GM18502 (cell line): ENCODE results near the gene ARHGAP23.
"Not testable (repeated sequence)": the region's sequence is repeated elsewhere in the genome, so short reads cannot be mapped to it uniquely, and the experiment has no call there.

ENCODE experiments used
- ATAC-seq: cut with Tn5 transposase; IDR thresholded peaks from one replicate; pipeline ENCODE4 v1.9.1; 2021; ENCODE audit warnings: mild to moderate bottlenecking; ENCODE audit not compliant: unreplicated experiment, poor library complexity

Gene ARHGAP23

GRCh38 chr17:38421871-38422827 is 6.1 kb upstream of the ARHGAP23 start:
- ATAC-seq = no peak

- ATAC-seq = no peak
These were observed 3.8 kb upstream of the ARHGAP23 start for GRCh38 chr17:38424297-38424972.

- ATAC-seq = no peak
These were observed 3.2 kb upstream of the ARHGAP23 start for GRCh38 chr17:38425031-38425430.

GRCh38 chr17:38425744-38426143 is 2.5 kb upstream of the ARHGAP23 start:
- no peak for ATAC-seq

- ATAC-seq = no peak
These were observed 1.8 kb upstream of the ARHGAP23 start for GRCh38 chr17:38426441-38426840.

- ATAC-seq = no peak
These were observed 909 bp upstream of the ARHGAP23 start for GRCh38 chr17:38427160-38427949.

GRCh38 chr17:38428643-38429371 is 543 bp downstream of the ARHGAP23 start:
- ATAC-seq = no peak

GRCh38 chr17:38429476-38430100 is 1.3 kb downstream of the ARHGAP23 start:
- ATAC-seq = no peak

GRCh38 chr17:38430316-38430715 is 2.1 kb downstream of the ARHGAP23 start:
- ATAC-seq = no peak

- no peak for ATAC-seq
These were observed 2.6 kb downstream of the ARHGAP23 start for GRCh38 chr17:38430822-38431221.

GRCh38 chr17:38431346-38432145 is 3.3 kb downstream of the ARHGAP23 start:
- no peak for ATAC-seq

GRCh38 chr17:38434178-38434665 is 6.0 kb downstream of the ARHGAP23 start:
- ATAC-seq = no peak

- no peak for ATAC-seq
These were observed 7.5 kb downstream of the ARHGAP23 start for GRCh38 chr17:38435795-38436194.

GRCh38 chr17:38436386-38436785 is 8.1 kb downstream of the ARHGAP23 start:
- no peak for ATAC-seq

GRCh38 chr17:38437313-38437712 is 9.0 kb downstream of the ARHGAP23 start:
- ATAC-seq = not testable (repeated sequence)

- ATAC-seq = no peak
These were observed 11.2 kb downstream of the ARHGAP23 start for GRCh38 chr17:38439436-38439835.

GRCh38 chr17:38440614-38441397 is 12.5 kb downstream of the ARHGAP23 start:
- ATAC-seq = no peak
